ENCODE data around the gene GRIA1.
"Not testable (repeated sequence)": the region's sequence is repeated elsewhere in the genome, so short reads cannot be mapped to it uniquely, and the experiment has no call there.

Gene GRIA1

DNA sequence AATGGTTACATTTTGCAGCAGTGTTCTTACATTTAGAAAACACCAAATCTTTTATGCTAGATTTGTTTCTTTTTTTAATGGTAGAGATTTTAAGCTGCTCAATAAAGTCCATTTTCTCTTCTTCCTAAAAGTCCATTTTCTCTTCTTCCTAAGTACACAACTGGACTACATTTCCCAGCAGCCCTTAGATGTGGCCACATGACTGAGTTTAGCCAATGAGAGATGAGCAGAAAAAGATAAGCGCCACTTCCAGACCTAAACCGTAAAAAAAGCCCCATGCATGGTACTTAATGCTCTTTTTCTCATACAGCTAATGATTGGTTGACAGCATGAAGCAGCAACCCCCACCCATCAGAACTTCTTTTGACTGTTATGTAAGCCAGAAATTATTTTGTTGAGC lies 341.5 kb downstream of the GRIA1 start:
- DNase-seq (ENCODE audit: low read depth): peak; percentile 8

DNA sequence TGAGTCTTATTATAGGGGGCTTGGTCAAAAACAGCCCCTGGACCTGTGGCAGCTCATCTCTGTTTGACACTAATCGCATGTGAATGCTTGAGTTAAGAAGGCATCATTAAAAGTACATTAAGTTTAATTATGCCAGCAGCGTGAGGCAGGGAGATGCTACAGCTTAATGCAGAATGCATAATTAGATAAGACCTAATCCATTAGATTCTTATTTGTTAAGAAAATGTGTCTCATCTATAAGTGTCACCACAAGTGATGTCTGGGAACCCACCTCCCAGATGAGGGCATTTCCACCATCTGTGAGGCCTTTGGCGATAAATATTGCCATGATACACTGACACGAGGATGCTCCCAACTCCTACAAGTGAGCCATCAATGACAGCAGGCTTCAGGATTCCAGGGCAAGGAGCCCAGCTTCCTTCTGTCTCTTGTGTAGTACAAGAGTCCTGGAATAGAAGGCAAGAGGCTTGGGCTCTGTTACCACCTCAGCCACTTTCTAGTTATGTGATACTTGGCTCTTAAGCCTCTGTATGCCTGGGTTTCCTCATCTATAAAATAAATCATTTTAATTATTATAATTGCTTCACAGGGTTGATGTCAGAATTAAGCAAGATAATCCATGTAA lies 345.5 kb downstream of the GRIA1 start:
- DNase-seq (ENCODE audit: low read depth): no peak

DNA sequence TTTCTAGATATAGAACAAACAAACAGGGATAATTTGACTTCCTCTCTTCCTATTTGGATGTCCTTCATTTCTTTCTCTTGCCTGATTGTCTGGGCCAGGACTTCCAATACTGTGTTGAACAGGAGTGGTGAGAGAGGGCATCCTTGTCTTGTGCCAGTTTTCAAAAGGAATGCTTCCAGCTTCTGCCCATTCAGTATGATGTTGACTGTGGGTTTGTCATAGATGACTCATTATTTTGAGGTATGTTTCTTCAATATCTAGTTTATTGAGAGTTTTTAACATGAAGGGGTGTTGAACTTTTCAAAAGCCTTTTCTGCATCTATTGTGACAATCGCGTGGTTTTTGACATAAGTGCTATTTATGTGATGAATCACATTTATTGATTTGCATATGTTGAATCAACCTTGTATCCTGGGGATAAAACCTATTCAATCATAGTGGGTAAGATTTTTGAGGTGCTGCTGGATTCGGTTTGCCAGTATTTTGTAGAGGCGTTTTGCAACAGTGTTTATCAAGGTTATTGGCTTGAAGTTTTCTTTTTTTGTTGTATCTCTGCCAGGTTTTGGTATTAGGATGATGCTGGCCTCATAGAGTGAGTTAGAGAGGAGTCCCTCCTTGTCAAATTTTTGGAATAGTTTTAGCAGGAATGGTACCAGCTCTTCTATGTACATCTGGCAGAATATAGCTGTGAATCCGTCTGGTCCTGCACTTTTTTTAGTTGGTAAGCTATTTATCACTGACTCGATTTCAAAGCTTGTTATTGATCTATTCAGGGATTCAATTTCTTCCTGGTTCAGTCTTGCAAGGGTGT lies 359.0 kb downstream of the GRIA1 start:
- not testable (repeated sequence) for DNase-seq (ENCODE audit: low read depth)

DNA sequence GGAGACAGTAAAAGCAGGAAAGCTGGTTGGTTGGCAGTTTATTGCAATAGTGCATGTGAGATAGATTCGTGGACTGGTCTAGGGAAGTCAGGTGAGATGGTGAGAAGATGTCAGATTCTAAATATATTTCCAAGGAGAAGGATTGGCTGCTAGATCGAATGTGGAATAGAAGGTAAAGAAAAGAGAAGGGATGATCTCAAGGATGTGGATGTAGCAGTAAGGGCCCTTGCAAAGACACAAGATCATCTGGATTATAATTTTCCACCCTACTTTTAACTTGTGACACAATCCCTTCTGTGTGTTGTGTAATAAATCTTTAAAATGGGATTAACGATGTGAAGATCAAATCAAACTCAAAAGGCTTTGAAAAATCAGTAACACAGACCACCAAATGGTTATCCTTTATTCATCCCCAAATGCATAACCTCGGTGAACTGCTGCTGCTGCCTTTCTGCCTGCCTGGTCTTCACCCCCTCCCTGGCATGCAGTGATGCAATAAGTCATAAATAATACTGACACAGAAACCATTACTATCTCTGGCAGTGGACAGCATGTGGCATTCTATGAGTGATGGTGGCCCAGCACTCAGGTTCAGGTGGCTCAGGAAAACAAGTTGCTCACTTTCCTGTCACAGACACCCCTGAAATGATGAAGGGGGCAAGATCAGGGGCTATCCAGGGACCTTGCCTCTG lies 369.9 kb downstream of the GRIA1 start:
- no peak for DNase-seq (ENCODE audit: low read depth)

DNA sequence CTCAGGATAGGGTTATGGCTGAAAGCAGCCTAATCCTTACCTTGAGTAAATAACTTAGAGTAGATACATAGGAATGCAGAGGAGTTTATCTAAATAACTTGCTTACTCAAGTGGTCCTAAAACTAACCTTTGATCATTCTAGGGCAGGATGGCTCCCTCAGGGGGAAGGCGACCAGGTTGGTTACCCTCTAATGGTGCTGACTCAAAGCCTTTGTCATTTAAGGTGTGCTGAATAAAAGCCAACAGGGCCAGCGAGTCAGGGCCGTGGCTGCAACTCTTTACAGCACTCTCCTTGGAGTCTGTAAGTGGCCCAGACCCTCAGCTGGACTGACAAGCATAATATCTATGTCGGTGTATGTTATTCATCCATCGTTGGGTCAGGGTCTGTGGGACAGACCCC lies 372.4 kb downstream of the GRIA1 start:
- DNase-seq (ENCODE audit: low read depth): not testable (repeated sequence)

Data from fibroblast of gingiva (primary cell).